ENCODE results near the gene VPS8.

The VPS8 gene

DNA sequence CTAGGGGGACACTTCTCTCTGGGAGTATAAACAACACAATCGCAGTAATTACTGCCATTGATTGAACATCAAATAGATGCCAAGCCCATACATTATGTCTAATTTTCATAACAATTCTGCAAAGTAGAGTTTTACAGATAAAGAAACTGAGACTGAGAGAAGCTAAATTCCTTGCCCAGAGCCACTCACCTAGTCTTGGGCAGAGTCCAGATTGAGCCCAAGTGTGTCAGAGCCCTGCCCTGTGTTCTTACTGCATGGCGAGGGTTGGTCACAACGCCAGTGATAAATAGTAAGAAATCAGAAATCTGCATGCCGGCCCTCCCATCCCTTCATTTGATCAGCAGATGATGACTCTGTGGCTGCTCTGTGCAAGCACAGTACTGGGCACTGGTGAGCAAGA is 234.6 kb downstream of the VPS8 start:
- no peak overlapping the region for H3K4me3 ChIP-seq (replicated peaks; ENCODE audit: low read depth, low read length)
- TF ChIP-seq, protein P1, sequence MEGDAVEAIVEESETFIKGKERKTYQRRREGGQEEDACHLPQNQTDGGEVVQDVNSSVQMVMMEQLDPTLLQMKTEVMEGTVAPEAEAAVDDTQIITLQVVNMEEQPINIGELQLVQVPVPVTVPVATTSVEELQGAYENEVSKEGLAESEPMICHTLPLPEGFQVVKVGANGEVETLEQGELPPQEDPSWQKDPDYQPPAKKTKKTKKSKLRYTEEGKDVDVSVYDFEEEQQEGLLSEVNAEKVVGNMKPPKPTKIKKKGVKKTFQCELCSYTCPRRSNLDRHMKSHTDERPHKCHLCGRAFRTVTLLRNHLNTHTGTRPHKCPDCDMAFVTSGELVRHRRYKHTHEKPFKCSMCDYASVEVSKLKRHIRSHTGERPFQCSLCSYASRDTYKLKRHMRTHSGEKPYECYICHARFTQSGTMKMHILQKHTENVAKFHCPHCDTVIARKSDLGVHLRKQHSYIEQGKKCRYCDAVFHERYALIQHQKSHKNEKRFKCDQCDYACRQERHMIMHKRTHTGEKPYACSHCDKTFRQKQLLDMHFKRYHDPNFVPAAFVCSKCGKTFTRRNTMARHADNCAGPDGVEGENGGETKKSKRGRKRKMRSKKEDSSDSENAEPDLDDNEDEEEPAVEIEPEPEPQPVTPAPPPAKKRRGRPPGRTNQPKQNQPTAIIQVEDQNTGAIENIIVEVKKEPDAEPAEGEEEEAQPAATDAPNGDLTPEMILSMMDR (IDR thresholded peaks at IDR 0.05; ENCODE audit: insufficient read depth, low read length, poor library complexity, severe bottlenecking): no peak
- DNase-seq (ENCODE audit: extremely low read depth, insufficient read length): no peak
- peaks cover 10% of the 10 kb centered on the region for H3K36me3 ChIP-seq (ENCODE audit: control insufficient read depth, insufficient read depth, low read length)
- no peaks in the 10 kb centered on the region for H3K27me3 ChIP-seq (replicated peaks; ENCODE audit: control insufficient read depth, insufficient read depth, low read length)

DNA sequence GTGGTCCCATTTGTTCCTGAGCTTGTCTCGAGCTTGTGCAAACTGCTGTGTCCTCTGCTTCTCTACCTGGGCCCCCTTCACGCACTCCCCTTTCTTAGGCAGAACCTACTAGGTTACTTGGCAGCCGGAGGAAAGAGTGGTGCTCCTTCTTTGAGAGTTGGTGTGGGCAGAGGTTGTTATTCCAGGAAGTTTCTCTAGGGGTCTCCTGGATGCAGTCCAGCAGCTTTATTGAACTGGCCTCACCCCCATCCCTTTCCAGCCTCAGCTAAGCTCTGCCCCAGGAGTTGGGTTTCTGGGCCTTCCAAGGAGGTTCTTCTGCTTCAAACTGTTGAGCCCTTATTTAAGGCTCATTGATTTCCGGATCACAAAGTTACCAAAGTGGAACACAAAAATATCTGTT is 237.7 kb downstream of the VPS8 start:
- no peaks in the 10 kb centered on the region for H3K27me3 ChIP-seq (replicated peaks; ENCODE audit: control insufficient read depth, insufficient read depth, low read length)
- H3K4me3 ChIP-seq (replicated peaks; ENCODE audit: low read depth, low read length): no peak overlapping the region
- TF ChIP-seq, protein P1 (IDR thresholded peaks at IDR 0.05; ENCODE audit: insufficient read depth, low read length, poor library complexity, severe bottlenecking): no peak
- H3K36me3 ChIP-seq (ENCODE audit: control insufficient read depth, insufficient read depth, low read length): peaks cover 12% of the 10 kb centered on the region
- DNase-seq (ENCODE audit: extremely low read depth, insufficient read length): no peak

DNA sequence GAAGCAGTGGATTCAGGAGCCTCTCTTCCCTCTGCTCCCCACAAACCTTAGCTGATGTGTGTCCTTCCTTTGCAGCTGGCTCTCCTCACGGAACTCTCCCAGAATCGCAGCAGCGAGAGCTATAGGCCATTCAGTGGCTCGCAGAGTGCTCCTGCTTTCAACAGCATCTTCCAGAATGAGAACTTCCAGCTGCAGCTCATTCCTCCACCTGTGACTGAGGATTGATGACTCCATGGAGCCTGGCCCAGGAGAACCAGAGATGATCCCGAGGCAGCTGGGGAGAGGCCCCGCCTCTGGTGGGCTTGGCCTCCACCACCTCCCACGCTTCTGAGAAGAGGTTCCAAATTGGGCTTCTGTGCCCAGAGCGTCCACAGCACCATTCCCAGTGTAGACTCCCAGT is 239.8 kb downstream of the VPS8 start:
- no peak for DNase-seq (ENCODE audit: extremely low read depth, insufficient read length)
- TF ChIP-seq, protein P1 (IDR thresholded peaks at IDR 0.05; ENCODE audit: insufficient read depth, low read length, poor library complexity, severe bottlenecking): no peak
- H3K36me3 ChIP-seq (ENCODE audit: control insufficient read depth, insufficient read depth, low read length): peaks cover 12% of the 10 kb centered on the region
- no peaks in the 10 kb centered on the region for H3K27me3 ChIP-seq (replicated peaks; ENCODE audit: control insufficient read depth, insufficient read depth, low read length)
- no peak overlapping the region for H3K4me3 ChIP-seq (replicated peaks; ENCODE audit: low read depth, low read length)

- H3K36me3 ChIP-seq (ENCODE audit: control insufficient read depth, insufficient read depth, low read length): peaks cover 12% of the 10 kb centered on the region
- H3K4me3 ChIP-seq (replicated peaks; ENCODE audit: low read depth, low read length): no peak overlapping the region
- no peak for DNase-seq (ENCODE audit: extremely low read depth, insufficient read length)
- no peaks in the 10 kb centered on the region for H3K27me3 ChIP-seq (replicated peaks; ENCODE audit: control insufficient read depth, insufficient read depth, low read length)
- TF ChIP-seq, protein P1 (IDR thresholded peaks at IDR 0.05; ENCODE audit: insufficient read depth, low read length, poor library complexity, severe bottlenecking): no peak
These were observed 240.7 kb downstream of the VPS8 start for GRCh38 chr3:185052631-185053030.

- Histone ChIP-seq H3K27me3 (replicated peaks; ENCODE audit: control insufficient read depth, insufficient read depth, low read length) (no peaks in the 10 kb centered on the region), H3K36me3 (ENCODE audit: control insufficient read depth, insufficient read depth, low read length) (peaks cover 1% of the 10 kb centered on the region), H3K4me3 (replicated peaks; ENCODE audit: low read depth, low read length) (no peak overlapping the region)
- TF ChIP-seq, protein P1 (IDR thresholded peaks at IDR 0.05; ENCODE audit: insufficient read depth, low read length, poor library complexity, severe bottlenecking): no peak
- no peak for DNase-seq (ENCODE audit: extremely low read depth, insufficient read length)
These were observed 244.9 kb downstream of the VPS8 start for GRCh38 chr3:185056908-185057307.

DNA sequence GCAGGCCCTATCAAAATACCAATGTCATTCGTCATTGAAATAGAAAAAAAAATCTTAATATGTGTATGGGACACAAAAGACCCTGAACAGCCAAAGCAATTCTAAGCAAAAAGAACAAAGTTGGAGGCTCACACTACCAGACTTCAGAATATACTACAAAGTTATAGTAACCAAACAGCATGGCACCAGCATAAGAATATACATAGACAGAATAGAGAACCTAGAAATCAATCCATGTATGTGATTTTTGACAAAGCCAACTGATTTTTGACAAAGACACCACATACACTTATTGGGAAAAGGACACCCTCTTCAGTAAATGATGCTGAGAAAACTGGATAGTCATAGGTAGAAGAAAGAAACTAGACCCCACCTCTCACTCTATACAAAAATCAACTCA is 245.9 kb downstream of the VPS8 start:
- TF ChIP-seq, protein P1 (IDR thresholded peaks at IDR 0.05; ENCODE audit: insufficient read depth, low read length, poor library complexity, severe bottlenecking): no peak
- H3K27me3 ChIP-seq (replicated peaks; ENCODE audit: control insufficient read depth, insufficient read depth, low read length): no peaks in the 10 kb centered on the region
- DNase-seq (ENCODE audit: extremely low read depth, insufficient read length): no peak
- H3K36me3 ChIP-seq (ENCODE audit: control insufficient read depth, insufficient read depth, low read length): no peaks in the 10 kb centered on the region
- H3K4me3 ChIP-seq (replicated peaks; ENCODE audit: low read depth, low read length): no peak overlapping the region
